Activated naive CD4-positive, alpha-beta T cell (primary cell): ENCODE measurements around the gene ARID1A.
"Not testable (repeated sequence)": the region's sequence is repeated elsewhere in the genome, so short reads cannot be mapped to it uniquely, and the experiment has no call there.

Experiments
- DNase-seq, 4 experiments: peaks; one replicate each; lab custom pipeline; 2025; lab: John Stamatoyannopoulos, UW

The ARID1A gene

DNA sequence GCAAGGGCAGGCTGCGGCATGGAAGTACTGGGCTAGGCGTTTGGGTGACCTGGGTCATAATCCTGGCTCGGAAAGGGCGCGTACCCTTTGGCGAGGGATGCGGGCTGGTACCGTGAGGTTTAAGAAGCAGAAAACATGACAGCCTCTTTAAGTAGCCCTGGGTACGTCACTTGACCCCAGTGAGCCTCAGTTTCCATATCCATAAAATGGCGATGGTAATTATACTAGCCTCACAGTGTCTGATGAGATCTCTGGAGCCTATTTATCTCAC is 92.6 kb downstream of the ARID1A start:
- DNase-seq: no peak

DNA sequence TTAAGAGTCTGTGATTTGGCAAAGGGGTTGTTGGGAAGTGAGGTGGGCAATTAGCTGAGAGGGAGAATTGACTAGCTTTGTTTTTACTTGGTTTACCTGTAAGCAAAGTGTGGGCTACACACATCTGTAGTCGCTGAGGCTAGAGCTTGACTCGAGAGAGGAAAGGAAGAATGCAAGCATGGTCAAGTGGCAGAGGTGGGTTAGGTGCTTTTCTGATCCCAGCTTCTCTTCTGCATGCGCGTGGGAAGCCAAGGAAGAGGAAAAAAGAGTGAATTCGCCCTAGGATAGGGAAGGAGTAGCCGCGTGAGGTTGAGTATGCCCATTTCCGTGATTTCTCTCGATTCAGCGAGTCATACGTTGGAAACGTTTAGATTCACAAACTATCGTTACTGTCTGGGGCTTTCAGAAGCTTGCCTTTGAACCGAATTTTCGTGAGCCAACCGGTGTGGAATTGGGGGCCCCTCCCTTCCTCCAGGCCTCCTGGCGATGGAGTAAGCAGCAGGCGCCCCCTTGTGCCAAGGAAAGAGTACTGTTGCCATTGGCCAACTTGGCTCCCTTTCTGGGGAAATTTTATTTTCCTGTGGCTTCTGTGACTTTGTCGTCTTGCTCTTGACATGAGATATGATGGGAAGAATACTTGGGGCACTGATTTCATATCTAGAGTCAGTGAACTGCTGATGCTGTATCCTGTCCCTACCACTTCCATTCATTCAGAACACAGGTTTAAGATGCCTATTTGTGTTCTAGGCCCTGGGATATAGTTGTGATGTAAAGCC is 93.2 kb downstream of the ARID1A start:
- DNase-seq: peak; percentile 59 to 77 (median 63)

DNA sequence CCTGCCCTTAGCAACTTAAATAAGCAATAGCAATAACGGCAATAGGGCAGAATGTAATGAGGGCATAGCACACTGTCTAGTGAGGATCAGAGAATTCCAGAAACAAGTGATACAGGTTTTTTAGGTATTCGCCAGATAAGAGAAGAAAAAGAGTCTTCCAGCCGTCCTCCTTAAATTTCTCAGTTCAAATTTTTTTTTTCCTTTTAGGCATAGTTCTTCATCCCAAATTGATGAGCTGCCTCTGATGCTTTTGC is 93.7 kb downstream of the ARID1A start:
- DNase-seq: no peak

DNA sequence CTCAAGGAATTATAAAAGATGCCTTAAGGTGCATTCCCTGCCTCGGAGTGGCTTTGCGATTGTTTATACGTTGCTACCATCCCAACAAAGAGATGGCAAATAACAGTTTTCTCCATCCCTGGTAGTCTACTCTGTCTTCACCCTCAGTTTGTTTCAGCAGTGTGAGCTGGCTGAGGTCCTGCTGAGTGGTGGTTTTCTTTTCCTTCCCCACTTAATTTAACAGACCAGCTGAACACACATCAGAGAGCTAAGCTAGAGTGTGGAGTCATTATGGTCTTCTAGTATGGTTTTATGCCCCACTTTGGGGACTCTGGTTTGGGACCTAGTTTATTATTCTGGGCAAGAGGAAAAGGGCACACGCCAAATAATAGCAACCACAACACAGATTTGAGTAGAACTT is 94.1 kb downstream of the ARID1A start:
- DNase-seq: no peak

DNA sequence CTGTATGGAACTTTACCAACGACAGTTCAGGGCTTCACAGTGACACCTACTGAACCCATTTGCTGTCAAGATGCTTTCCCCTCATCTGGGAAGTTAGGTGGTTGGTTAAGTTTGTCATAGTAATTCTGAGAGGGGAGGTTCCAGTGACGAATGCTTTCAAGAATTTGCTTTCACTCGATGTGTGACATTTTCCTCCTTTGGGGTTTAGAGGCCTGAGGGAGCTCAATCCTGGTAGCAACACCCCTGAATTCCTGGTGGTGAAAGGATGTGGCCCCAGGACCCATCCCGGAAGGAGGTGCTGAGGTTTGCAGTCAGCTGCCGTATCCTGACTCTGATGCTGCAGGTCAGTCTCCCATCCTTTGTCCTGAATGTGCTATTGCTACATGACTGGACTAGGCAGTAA is 94.7 kb downstream of the ARID1A start:
- DNase-seq: no peak

DNA sequence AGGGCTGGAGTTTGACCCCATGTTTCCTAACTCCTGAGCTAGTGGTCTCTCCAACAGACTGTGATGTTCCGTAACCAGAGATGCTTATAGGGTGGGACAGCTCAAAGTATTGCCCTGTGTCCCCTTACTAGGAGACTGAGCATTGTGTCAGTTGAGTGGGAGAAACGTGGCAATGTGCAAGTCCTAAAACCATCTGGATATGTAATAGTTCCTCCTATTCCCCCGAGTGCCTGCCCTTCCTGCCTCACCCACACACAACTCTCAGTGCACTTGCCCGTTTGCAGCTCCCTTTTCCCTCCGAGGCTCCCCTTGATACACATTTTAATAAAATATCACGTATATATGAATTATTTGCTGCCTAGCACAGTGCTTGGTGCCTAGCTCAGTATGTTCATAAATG is 95.3 kb downstream of the ARID1A start:
- DNase-seq: no peak

DNA sequence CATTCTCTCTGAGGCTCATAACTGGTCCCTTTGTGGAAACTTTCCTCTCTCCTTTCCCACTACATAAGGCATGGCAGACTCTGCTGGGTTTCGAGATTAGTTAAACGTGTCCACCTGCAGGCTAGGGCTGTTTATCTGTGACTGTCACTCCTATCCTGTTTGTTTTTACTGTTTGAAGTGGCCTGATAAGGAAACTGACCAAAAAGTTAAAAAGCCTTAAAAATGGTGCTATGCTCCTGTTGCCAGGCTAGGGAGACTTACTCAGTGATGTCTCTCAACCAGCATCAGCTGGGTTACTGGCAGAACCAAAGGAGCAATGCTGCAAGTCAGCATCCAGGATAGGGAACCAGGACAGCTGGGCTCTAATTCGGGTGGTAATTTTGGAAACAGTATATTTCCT is 95.8 kb downstream of the ARID1A start:
- DNase-seq: no peak

DNA sequence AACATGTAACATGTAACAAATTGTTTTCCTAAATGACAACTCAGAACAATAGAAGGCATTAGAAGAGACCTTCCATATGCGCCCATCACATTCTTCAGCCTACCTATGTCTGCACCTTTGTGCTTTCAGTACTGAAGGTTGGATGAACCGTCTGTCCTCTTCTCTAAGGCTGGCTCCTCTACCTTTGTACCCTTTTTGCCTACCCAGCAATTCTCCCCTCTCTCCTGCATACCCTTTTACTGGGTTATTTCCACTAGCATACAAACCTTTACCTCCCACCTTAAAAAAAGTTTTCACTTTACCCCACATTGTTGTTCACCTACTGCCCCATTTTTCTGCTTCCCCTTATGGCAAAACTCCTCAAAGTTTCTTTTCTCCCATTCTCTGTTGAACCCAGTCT is 97.1 kb downstream of the ARID1A start:
- no peak for DNase-seq

DNA sequence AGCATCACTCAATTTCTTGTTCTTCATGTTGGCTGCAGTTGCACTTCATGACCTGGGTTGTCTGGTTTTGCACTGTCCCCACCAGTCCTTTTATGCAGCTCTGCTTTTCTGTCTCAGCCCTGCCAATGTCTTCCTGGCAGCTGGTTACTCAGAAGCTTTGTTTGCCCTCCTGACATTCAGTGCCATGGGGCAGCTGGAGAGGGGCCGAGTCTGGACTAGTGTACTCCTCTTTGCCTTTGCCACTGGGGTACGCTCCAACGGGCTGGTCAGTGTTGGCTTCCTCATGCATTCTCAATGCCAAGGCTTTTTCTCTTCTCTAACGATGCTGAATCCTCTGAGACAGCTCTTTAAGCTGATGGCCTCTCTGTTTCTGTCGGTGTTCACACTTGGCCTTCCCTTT is 98.6 kb downstream of the ARID1A start:
- no peak for DNase-seq

DNA sequence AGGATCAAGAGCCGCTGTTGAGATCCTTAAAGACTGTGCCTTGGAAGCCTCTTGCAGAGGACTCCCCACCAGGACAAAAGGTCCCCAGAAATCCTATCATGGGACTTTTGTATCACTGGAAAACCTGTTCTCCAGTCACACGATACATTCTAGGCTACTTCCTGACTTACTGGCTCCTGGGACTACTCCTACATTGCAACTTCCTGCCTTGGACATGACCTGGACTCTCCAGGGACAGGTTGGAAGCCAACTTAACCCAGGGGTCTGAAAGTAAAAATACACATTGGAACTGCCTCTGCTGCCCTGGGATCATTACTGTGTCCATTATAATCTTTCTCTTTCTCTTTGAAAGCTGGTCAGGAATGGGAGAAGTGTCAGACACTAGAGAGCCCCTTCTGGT is 101.8 kb downstream of the ARID1A start:
- DNase-seq: no peak

DNA sequence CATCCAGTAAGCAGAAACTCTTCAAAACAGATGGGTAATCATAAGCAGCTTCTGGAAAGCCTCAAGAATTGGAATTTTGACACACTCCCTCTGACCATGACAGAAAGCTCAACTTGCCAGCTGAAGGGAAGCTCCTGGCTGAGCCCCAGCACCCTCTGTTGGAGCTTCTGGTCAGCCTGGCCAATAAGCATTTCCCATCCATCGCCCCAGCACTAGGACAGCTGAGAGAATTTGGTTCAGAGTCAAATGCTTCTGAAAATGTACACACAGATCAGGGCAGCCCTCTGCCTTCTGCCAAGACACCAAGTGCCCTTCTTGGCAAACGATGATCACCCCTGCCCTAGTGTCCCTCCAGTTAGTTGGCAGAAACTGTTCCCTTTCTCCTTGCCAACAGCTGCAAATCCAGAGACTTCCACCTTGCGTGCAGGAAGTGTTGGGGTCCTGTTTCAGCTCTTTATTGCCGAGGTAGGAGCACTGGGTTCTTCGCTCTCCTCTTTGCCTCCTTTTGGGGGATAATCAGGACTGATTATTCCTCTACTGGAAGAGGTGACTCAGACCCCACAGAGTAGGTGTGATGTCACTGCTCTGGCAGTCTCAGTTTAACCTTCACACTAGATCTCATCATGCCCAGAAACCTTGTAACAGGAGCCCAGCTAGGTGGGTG is 103.8 kb downstream of the ARID1A start:
- no peak for DNase-seq

DNA sequence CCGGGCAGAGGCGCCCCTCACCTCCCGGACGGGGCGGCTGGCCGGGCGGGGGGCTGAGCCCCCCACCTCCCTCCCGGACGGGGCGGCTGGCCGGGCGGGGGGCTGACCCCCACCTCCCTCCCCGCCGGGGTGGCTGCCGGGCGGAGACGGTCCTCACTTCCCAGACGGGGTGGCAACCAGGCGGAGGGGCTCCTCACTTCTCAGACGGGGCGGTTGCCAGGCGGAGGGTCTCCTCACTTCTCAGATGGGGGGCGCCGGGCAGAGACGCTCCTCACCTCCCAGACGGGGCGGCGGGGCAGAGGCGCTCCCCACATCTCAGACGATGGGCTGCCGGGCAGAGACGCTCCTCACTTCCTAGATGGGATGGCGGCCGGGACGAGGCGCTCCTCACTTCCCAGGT is 108.1 kb downstream of the ARID1A start:
- not testable (repeated sequence) for DNase-seq

DNA sequence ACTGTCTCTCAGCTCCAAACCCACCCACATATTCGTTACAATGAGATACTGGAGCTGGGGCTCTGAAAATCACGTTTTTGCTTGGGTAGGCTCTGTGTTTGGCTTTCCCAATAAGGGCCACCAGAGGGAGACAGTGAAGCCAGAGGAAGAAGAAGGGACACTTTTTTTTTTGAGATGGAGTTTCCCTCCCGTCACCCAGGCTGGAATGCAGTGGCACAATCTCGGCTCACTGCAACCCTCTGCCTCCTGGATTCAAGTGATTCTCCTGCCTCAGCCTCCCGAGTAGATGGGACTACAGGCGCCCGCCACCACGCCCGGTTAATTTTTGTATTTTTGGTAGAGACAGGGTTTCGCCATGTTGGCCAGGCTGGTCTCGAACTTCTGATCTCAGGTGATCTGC is 114.3 kb downstream of the ARID1A start:
- peak; percentile 10 to 59 (median 24) for DNase-seq

DNA sequence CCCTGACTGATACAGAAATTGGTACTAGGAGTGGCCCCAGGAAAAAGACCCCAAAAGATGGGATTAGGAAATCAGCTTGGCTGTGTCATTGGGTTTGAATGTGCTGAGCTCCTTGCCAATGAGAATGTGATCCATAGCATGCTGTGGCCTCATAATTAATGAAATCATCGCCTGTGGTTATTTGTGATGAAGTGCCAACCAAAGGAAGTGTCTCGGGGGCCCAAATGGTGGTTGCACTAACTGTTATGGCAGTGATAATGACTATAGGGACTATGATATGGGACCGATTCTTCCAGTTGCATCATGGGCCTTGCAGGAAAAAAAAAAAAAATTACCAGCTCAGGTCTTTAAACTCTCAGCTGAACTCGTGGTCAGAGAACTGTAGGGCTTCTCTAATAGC is 115.2 kb downstream of the ARID1A start:
- no peak for DNase-seq

DNA sequence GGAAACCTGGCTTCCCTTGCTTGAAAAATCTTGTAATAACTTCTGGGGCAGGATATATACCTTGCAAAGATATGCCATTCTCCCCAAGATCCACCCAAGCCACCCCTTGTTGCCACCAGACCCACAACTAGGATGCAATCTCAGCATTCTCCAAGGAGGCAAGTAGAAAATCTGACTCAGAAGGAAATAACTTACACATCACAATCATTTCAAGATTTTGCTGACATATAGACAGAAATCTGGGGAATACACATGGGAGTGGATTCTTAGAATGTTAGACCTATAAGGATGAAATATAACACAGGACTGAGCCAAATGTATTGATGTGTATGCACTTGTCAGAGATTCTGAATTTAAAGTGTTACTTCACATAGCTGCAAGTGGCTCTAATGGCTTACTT is 115.9 kb downstream of the ARID1A start:
- no peak for DNase-seq

DNA sequence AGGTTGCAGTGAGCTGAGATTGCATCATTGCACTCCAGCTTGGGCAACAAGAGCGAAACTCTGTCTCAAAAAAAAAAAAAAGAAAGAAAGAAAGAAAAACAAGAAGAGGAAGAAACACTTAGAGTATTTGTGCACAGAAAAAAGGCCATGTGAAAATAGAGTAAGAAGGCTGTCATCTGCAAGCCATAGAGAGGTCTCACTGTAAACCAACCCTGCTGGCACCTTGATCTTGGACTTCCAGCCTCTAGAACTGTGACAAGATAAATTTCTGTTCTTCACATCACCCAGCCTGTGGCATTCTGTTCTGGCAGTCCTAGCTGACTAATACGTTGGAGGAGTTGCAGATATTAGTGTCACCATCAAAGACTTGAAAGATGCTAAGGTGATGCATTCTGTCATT is 118.6 kb downstream of the ARID1A start:
- DNase-seq: no peak

DNA sequence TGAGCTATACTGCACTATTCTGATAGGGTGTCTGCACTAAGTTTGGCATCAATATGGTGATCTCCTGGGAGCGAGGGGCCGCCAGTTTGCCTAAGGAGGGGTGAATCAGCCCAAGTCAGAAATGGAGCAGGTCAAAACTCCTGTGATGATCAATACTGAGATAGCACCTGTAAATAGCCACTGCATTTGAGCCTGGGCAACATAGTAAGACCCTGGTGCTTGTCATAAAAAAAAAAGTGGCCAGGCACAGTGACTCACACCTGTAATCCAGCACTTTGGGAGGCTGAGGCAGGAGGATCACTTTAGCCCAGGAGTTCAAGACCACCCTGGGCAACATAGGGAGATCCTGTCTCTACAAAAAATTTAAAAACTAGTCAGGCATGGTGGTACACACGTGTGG is 119.1 kb downstream of the ARID1A start:
- DNase-seq: no peak

DNA sequence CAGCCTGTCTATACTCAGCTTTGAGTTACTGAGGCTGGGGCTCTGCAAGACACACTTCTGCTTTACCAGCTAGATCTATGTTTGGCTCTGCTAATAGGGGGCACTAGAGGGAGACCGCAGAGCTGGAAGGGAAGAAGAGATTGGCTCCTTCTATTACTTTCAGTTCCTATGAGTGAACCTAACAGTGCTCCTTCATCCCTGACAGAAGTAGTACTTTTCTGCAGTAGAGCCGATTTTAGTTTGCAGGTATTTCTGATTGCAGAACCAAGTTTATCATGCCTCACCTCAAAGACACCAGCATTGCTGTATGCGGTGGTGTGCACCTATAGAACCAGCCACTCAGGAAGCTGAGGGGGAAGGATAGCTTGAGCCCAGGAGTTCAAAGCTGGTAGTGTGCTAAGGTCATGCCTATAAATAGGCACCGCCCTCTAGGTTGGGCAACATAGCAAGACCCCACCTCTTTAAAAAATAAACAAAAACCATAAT is 125.0 kb downstream of the ARID1A start:
- DNase-seq: no peak

DNA sequence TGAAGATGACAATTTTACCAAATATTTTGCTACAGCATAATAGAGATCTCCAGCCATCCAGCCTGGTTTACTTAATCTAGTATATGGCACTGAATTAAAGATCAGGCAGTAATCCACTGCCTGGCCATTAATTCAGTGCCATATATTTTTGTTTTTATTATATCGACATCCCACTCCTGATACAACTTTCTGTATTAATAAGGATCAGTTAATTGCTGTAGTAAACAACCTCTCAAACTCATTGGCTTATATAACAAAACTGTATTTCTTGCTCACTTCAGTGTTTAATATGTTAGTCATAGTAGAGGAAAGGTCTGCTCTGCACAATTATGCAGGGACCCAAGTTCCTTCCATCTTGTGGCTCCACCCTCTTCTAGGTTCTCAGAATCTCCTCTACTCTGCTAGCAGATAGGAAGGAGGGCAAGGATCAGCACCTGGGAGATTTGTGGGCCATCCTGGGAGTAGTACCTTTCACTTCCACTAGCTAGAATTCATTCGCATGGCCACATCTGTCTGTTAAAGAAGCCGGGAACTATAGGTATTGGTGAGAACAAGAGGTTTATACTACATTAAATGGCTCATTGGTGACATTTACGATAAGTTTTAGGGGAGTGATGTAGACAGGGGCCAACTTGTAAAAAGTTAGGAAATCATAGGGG is 127.1 kb downstream of the ARID1A start:
- DNase-seq: no peak

DNA sequence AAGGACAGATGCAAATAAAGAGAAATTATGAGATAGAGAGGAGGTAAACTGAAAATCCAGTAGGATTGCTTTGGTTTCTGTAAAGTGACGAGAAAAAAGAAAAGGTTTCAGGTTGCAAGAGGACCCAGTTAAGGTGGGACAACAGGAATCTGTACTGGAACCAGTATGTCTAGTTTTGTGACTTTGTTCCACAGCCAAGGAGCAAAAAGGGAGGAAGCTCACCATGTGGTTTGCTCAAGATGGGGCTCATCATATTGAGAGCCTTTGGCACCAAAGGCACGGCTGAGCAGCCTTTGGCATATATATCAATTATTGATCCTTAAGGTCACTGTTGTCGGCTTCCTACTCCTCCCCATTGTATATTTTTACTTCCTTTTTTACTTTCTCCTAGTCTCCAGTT is 128.9 kb downstream of the ARID1A start:
- no peak for DNase-seq

DNA sequence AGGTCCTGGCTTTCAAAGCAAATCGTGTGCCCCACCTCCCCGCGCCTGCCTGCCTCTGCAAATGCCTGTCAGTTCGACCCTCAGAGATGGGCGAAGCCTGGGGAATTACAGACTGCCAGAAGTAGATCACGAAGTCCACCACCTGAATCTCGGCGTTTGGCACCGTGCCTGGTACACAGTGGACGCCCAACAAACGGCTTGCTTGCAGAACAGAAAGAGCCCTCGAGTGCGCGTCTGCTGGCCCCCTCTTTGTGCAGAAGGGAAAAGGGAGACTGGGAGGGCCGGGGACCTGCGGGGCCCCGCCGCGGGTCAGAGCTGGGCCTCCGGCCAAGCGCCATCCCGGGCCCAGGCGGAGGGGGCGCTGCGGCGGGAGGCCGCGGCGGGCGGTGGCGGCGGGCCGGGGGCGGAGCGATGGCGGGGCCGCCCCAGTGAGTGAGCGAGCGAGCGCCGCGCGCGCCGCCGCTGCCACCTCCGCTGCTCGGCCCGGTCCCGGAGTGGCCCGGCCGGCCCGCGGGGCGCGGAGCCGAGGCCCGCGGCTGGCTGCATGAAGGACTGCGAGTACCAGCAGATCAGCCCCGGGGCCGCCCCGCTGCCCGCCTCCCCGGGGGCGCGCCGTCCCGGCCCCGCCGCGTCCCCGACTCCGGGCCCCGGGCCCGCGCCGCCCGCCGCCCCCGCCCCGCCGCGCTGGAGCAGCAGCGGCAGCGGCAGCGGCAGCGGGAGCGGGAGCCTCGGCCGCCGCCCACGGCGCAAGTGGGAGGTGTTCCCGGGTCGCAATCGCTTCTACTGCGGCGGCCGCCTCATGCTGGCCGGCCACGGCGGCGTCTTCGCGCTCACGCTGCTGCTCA is 130.7 kb downstream of the ARID1A start, which contains the start of gene ZDHHC18:
TSS of gene ZDHHC18 (plus strand) at position 428 of the 845 bp plus-strand sequence. CDS start at position 545, 117 bp downstream.
- DNase-seq: peak; percentile 32 to 72 (median 50)

DNA sequence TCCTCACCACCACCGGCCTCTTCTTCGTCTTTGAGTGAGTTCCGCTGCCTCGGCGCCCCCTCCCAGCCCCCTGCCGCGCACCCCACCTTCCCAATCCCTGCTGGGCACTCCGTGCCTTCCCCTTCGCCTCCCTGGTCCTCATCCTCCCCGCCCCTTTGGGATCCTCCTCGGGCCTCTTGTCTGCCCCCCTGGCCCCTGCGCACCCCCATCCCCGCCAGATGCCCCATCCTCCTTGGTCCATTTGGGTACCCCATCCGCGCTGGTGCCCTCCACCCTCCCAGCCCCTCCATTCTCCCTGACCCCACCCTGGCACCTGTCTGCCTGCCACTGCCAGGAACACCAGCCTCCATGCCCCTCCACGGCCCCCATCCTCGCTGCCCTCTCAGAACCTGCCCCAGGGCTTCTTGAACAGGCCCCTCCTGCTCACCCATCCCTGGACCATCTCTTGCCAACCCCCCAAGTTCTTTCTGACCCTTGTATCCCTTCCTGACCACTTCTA is 131.3 kb downstream of the ARID1A start:
- no peak for DNase-seq
